HL-60 (cell line): ENCODE results near the gene TMEM239.

Experiments
- GABPA ChIP-seq: IDR thresholded peaks from 2 replicates; pipeline ENCODE4 v1.6.1; 2012; ENCODE audit warnings: low read depth
- POLR2AphosphoS5 ChIP-seq: IDR thresholded peaks from 2 replicates; pipeline ENCODE4 v1.6.1; 2012; ENCODE audit warnings: low read depth
- TF ChIP-seq, protein P1 (sequence below): IDR thresholded peaks from one replicate; pipeline ENCODE4 v1.5.1; 2011; ENCODE audit warnings: low read length, control low read depth, inconsistent platforms; ENCODE audit not compliant: insufficient read depth
- TF ChIP-seq, protein P2 (sequence below): IDR thresholded peaks from 2 replicates; pipeline ENCODE4 v1.6.1; 2012; ENCODE audit warnings: low read depth; ENCODE audit not compliant: insufficient replicate concordance

DNA sequence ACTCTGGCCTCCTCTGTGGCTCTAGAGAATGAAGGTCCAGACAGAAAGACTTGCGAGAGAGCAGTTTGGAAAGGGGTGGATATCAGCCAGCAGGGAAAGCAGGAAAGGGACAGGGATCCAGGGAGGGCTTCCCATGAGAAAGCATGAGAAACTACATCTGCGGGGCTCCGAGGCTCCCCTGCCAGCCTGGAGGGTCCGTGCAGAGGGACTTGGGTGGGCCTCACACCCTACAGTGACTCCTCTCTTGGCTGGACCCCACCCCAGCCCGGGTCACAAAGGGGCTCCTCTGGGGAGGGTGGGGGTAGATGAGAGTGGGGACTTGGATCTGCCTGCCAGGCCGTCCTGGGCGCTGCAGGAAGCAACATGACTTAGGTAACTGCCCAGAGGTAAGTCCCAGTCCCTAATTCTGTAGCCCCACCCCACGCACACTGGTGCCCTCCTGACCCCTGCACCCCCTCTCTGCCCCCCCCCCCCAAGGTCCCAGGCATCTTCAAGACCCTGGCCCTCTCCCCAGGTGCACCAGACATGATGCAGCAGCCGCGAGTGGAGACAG, at the start of gene TMEM239:
- TF ChIP-seq, protein P1, sequence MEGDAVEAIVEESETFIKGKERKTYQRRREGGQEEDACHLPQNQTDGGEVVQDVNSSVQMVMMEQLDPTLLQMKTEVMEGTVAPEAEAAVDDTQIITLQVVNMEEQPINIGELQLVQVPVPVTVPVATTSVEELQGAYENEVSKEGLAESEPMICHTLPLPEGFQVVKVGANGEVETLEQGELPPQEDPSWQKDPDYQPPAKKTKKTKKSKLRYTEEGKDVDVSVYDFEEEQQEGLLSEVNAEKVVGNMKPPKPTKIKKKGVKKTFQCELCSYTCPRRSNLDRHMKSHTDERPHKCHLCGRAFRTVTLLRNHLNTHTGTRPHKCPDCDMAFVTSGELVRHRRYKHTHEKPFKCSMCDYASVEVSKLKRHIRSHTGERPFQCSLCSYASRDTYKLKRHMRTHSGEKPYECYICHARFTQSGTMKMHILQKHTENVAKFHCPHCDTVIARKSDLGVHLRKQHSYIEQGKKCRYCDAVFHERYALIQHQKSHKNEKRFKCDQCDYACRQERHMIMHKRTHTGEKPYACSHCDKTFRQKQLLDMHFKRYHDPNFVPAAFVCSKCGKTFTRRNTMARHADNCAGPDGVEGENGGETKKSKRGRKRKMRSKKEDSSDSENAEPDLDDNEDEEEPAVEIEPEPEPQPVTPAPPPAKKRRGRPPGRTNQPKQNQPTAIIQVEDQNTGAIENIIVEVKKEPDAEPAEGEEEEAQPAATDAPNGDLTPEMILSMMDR: no peak
- TF ChIP-seq POLR2AphosphoS5: no peak
- TF ChIP-seq GABPA: no peak
- TF ChIP-seq, protein P2, sequence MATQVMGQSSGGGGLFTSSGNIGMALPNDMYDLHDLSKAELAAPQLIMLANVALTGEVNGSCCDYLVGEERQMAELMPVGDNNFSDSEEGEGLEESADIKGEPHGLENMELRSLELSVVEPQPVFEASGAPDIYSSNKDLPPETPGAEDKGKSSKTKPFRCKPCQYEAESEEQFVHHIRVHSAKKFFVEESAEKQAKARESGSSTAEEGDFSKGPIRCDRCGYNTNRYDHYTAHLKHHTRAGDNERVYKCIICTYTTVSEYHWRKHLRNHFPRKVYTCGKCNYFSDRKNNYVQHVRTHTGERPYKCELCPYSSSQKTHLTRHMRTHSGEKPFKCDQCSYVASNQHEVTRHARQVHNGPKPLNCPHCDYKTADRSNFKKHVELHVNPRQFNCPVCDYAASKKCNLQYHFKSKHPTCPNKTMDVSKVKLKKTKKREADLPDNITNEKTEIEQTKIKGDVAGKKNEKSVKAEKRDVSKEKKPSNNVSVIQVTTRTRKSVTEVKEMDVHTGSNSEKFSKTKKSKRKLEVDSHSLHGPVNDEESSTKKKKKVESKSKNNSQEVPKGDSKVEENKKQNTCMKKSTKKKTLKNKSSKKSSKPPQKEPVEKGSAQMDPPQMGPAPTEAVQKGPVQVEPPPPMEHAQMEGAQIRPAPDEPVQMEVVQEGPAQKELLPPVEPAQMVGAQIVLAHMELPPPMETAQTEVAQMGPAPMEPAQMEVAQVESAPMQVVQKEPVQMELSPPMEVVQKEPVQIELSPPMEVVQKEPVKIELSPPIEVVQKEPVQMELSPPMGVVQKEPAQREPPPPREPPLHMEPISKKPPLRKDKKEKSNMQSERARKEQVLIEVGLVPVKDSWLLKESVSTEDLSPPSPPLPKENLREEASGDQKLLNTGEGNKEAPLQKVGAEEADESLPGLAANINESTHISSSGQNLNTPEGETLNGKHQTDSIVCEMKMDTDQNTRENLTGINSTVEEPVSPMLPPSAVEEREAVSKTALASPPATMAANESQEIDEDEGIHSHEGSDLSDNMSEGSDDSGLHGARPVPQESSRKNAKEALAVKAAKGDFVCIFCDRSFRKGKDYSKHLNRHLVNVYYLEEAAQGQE: no peak
